ENCODE measurements around the gene THTPA. TPM values are rescaled to one million over a fixed set of nuclear protein-coding genes. Genes with fewer than 3 reads are reported as not detected.

Gene THTPA
- total and polyA plus RNA-seq, 9 of the 15 experiments (the other 6 are each of a cell fraction or from before 2014, with no cell fraction given): 2.4 to 8.7 (median 5.2) TPM

DNA sequence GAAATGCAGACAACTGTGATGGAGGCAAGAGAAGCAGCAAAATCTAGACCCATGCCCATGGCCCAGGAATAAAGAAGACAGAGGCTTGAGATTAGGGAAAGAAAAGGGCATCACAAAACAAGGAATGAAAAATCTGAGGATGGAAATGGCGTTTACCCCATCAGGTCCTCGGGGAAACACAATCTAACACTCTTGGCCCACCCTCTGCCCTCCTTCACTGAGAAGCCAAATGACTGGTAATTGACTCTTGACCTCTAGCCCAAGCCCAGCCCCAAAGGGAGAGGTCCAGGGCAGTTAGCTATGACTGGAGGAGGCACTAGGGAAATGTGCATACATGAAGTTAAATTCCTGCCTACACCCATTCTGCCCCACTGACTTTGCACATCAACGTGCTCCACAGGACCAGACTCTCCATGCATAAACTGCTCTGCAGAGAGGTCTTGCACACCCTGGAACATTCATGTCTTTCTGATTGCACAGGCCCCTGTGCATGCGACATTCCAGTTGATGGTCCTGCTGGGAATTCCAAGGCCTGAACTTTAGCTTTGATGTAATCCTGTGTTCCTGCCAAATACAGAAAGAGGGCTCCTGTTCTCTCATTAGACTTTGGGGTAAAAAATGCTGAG is 10.2 kb upstream of the THTPA start:
- Histone ChIP-seq H3K27me3 (ENCODE audit: control insufficient read depth in 2 of 2, insufficient read depth in 2 of 2, low read length in 2 of 2) (peaks cover 0 to 9% of the 10 kb centered on the region in 2 experiments; a peak in 1 of 5 replicates), H3K79me2 (ENCODE audit: control insufficient read depth, insufficient read depth, low read length) (no peaks in the 10 kb centered on the region), H4K20me1 (replicated peaks; ENCODE audit: control insufficient read depth, insufficient read depth, low read length) (no peaks in the 10 kb centered on the region), H3K36me3 (ENCODE audit: control insufficient read depth, insufficient read depth, low read length) (no peaks in the 10 kb centered on the region), H3K9me3 (replicated peaks; ENCODE audit: control insufficient read depth, insufficient read depth, low read depth, low read length) (no peaks in the 10 kb centered on the region), H3K4me2 (ENCODE audit: insufficient read depth, low read length) (no peak overlapping the region), H3K9ac (ENCODE audit: insufficient read depth in 1 of 2, low read depth in 2 of 2, low read length in 2 of 2) (no peak overlapping the region), H3K27ac (ENCODE audit: extremely low read depth, low read depth, low read length) (no peak overlapping the region), H3K4me1 (replicated peaks in 1 of 2; ENCODE audit: control insufficient read depth in 2 of 2, insufficient read depth in 2 of 2, low read length in 2 of 2) (peaks cover 6 to 10% of the 10 kb centered on the region in 2 experiments; a peak in 4 of 5 replicates), H2AFZ (ENCODE audit: low read depth, low read length) (no peak overlapping the region), H3K9me1 (ENCODE audit: control insufficient read depth, insufficient read depth, low read length) (no peaks in the 10 kb centered on the region), H3K4me3 (no peak overlapping the region)
- 25% methylated on average over 4 of the region's 4 CpGs for WGBS (ENCODE audit: insufficient coverage, low coverage, missing lambda C conversion rate)
- no TSS peak for BruUV-seq (replicated peaks)
- ATAC-seq: no peak
- ChIA-PET POLR2A (interaction anchor here (0.6 to 0.7 kb wide), 2 partner anchors 18 to 579 kb away, joined by 3 read pairs; no protein-coding TSS in a partner anchor), CTCF (ENCODE audit: low intra/inter-chr PET ratio) (no interaction called here)
- in situ Hi-C loops (cut with MboI) (no loop called here), intact Hi-C loops (cut with micrococcal nuclease) (no loop called here)
- FAIRE-seq: no peak
- TF ChIP-seq RBBP5 (IDR thresholded peaks at IDR 0.05; ENCODE audit: borderline replicate concordance, insufficient read depth, low read length, poor library complexity, severe bottlenecking) (no peak), DDX20 (tag; IDR thresholded peaks at IDR 0.05; ENCODE audit: low read depth) (no peak)
- no peak for DNase-seq (ENCODE audit: extremely low read depth in 1 of 4, low spot score in 3 of 4)

DNA sequence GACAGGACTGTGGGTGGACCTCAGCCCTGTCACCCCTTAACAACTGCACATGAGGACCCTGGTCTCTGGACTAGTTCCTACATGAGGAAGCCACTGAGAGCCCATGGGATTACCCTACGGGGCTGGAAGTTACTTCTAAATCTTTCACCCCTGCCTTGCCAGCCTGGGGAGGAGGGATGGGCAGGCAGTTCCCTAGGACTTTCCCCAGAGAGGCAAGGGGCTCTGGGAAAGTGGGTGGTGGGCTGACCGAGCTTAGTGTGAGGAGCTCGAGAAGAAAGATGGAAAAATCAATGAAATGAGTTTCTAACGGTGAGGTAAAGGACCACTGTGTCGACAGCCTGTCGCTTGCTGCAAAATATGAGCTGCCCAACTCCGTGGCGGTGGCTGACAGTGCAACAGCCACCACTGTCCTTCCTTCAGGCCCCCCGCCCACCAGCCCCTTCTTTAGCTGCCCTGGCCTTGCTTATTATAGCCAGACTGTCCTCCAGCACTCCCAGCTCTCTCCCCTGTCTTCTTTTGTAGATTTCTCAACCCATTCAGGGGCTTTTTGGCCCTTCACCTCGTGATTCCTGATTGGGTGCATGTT is 9.5 kb upstream of the THTPA start:
- H3K27ac ChIP-seq (ENCODE audit: extremely low read depth, low read depth, low read length): no peak overlapping the region
- H3K9ac ChIP-seq (ENCODE audit: insufficient read depth in 1 of 2, low read depth in 2 of 2, low read length in 2 of 2): no peak overlapping the region
- peaks cover 10 to 12% of the 10 kb centered on the region in 2 experiments; a peak in 4 of 5 replicates for H3K4me1 ChIP-seq (replicated peaks in 1 of 2; ENCODE audit: control insufficient read depth in 2 of 2, insufficient read depth in 2 of 2, low read length in 2 of 2)
- H3K79me2 ChIP-seq (ENCODE audit: control insufficient read depth, insufficient read depth, low read length): no peaks in the 10 kb centered on the region
- H3K4me2 ChIP-seq (ENCODE audit: insufficient read depth, low read length): no peak overlapping the region
- intact Hi-C loops (cut with micrococcal nuclease): no loop called here
- CTCF ChIA-PET (ENCODE audit: low intra/inter-chr PET ratio): no interaction called here
- no peak overlapping the region for H3K4me3 ChIP-seq
- BruUV-seq (replicated peaks): no TSS peak
- peaks cover 0 to 9% of the 10 kb centered on the region in 2 experiments; a peak in 1 of 5 replicates for H3K27me3 ChIP-seq (ENCODE audit: control insufficient read depth in 2 of 2, insufficient read depth in 2 of 2, low read length in 2 of 2)
- H4K20me1 ChIP-seq (replicated peaks; ENCODE audit: control insufficient read depth, insufficient read depth, low read length): no peaks in the 10 kb centered on the region
- TF ChIP-seq, protein P1, sequence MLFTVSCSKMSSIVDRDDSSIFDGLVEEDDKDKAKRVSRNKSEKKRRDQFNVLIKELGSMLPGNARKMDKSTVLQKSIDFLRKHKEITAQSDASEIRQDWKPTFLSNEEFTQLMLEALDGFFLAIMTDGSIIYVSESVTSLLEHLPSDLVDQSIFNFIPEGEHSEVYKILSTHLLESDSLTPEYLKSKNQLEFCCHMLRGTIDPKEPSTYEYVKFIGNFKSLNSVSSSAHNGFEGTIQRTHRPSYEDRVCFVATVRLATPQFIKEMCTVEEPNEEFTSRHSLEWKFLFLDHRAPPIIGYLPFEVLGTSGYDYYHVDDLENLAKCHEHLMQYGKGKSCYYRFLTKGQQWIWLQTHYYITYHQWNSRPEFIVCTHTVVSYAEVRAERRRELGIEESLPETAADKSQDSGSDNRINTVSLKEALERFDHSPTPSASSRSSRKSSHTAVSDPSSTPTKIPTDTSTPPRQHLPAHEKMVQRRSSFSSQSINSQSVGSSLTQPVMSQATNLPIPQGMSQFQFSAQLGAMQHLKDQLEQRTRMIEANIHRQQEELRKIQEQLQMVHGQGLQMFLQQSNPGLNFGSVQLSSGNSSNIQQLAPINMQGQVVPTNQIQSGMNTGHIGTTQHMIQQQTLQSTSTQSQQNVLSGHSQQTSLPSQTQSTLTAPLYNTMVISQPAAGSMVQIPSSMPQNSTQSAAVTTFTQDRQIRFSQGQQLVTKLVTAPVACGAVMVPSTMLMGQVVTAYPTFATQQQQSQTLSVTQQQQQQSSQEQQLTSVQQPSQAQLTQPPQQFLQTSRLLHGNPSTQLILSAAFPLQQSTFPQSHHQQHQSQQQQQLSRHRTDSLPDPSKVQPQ (CRISPR knock-in tag; IDR thresholded peaks at IDR 0.05; ENCODE audit: borderline replicate concordance): no peak
- TF ChIP-seq HDAC3 (IDR thresholded peaks at IDR 0.05; ENCODE audit: borderline replicate concordance, partially characterized antibody) (no peak), TAF7 (tag; IDR thresholded peaks at IDR 0.05) (no peak), MYNN (IDR thresholded peaks at IDR 0.05) (no peak), MYNN (CRISPR knock-in tag; IDR thresholded peaks at IDR 0.05) (no peak)
- H3K9me1 ChIP-seq (ENCODE audit: control insufficient read depth, insufficient read depth, low read length): no peaks in the 10 kb centered on the region
- DNase-seq (ENCODE audit: extremely low read depth in 1 of 4, low spot score in 3 of 4) (no peak), ATAC-seq (no peak), FAIRE-seq (no peak)
- POLR2A ChIA-PET: interaction anchor here (0.7 kb wide), 1 partner anchor 578 kb away, joined by 3 read pairs; no protein-coding TSS in a partner anchor
- in situ Hi-C loops (cut with MboI): no loop called here
- no peaks in the 10 kb centered on the region for H3K36me3 ChIP-seq (ENCODE audit: control insufficient read depth, insufficient read depth, low read length)
- H3K9me3 ChIP-seq (replicated peaks; ENCODE audit: control insufficient read depth, insufficient read depth, low read depth, low read length): no peaks in the 10 kb centered on the region
- no peak overlapping the region for H2AFZ ChIP-seq (ENCODE audit: low read depth, low read length)
- WGBS (ENCODE audit: insufficient coverage, low coverage, missing lambda C conversion rate): 15% methylated on average over 10 of the region's 10 CpGs
